ENCODE data around the gene MEF2A. TPM values are rescaled to one million over a fixed set of nuclear protein-coding genes. Genes with fewer than 3 reads are reported as not detected.
A peak's percentile ranks its signal among the peaks of the same experiment; 100 is the strongest.

MEF2A gene
- total and polyA plus RNA-seq, 8 donors: 56.1 to 68.4 (median 63.0) TPM

GRCh38 chr15:99645543-99645935 is 79.8 kb downstream of the MEF2A start:
- Histone ChIP-seq H3K4me1 (no peaks in the 10 kb centered on the region), H3K36me3 (peaks cover 0 to 23% of the 10 kb centered on the region in 2 donors), H3K4me3 (no peak overlapping the region), H3K27me3 (no peaks in the 10 kb centered on the region), H3K27ac (no peak overlapping the region), H3K9me3 (peaks cover 0 to 6% of the 10 kb centered on the region in 2 donors)
- TF ChIP-seq CTCF (IDR thresholded peaks at IDR 0.05): no peak
- ATAC-seq: no peak
- DNase-seq: no peak
- intact Hi-C loops (cut with DNase I): no loop called here

DNA sequence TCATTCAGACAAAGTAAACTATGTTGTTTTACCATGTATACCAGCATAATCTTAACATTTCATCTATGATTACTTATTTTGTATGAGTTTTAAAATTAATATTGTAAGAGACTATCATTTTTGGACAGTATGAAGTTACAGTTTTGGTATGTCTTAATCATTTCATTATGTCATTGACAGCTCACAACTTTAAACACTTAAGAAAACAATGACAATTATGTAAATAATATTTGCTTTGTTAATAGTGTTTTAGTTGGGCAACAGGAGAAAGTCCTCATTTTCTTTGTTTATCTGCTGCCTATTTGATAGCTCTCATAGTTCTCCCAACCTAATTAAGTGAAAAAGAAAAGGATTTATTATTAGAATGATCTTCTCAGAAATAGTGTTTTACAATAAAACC is 80.2 kb downstream of the MEF2A start:
- peaks cover 0 to 6% of the 10 kb centered on the region in 2 donors for H3K9me3 ChIP-seq

DNA sequence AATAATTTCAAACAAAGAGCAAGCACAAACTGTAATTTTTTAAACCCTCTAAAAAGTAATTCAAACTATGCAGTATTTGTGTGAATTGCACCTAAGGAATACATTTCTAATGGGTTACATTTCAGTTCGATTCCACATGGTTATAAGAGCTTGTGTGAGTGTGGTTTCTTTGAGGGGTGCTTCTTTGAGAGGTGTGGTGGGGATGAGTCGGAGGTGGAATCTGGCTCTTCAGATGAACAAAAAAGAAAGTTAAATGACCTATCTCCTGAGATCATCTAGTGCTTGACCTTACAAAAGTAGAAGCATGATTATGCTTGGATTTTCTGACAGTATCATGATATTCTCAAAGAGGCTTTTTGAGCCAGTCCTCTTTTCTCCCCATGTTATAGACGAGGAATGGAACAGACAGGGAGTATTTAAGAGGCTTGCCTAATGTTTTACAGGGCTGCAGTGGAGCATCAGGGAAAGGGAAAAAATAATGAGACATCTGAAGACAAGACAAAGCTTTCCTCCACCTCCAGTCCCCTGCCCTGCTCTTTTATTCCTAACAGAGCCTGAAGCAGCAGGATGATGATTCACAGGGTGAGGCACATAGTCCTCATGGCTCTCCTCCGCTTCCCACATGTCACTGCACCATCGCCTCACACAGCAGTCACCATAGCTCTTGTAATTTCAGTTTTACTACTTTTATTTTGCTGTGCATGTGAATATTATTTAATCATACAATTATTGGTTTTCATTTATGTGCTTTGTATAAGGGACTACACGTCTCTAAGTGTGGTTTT is 85.4 kb downstream of the MEF2A start:
- no peaks in the 10 kb centered on the region for H3K4me1 ChIP-seq
- H3K9me3 ChIP-seq: peaks cover 0 to 5% of the 10 kb centered on the region in 2 donors
- TF ChIP-seq CTCF (IDR thresholded peaks at IDR 0.05): no peak
- peaks cover 0 to 13% of the 10 kb centered on the region in 2 donors for H3K36me3 ChIP-seq
- peak; percentile 42 for ATAC-seq
- no peaks in the 10 kb centered on the region for H3K27me3 ChIP-seq
- no peak overlapping the region for H3K4me3 ChIP-seq
- DNase-seq: no peak
- H3K27ac ChIP-seq: no peak overlapping the region
- intact Hi-C loops (cut with DNase I): no loop called here

More for the DNA sequence above, 80.2 kb downstream of the MEF2A start:
- DNase-seq (no peak), ATAC-seq (no peak)
- TF ChIP-seq CTCF (IDR thresholded peaks at IDR 0.05): no peak
- Histone ChIP-seq H3K27ac (no peak overlapping the region), H3K36me3 (peaks cover 0 to 22% of the 10 kb centered on the region in 2 donors), H3K27me3 (no peaks in the 10 kb centered on the region), H3K4me1 (no peaks in the 10 kb centered on the region), H3K4me3 (no peak overlapping the region)
- intact Hi-C loops (cut with DNase I): no loop called here

DNA sequence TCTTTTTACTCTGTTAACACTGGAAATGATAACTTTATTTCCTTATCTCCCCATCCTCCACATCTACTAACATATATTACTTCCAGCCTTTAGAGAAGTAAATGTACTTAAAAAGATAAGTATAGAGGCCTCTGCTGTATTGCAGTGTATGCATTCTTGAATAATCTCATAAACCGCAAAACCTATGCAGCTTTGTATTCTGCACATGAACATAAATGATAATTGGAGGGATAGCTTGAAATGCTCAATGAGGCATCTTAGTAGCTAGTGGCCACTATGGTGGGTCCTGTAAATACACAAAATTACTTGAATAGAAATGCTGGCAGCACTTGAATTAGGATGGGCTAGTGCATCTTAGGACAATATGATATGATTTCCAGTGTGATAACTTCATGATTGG is 90.4 kb downstream of the MEF2A start:
- no peak overlapping the region for H3K27ac ChIP-seq
- no peaks in the 10 kb centered on the region for H3K9me3 ChIP-seq
- intact Hi-C loops (cut with DNase I): no loop called here
- H3K4me1 ChIP-seq: peaks cover 0 to 10% of the 10 kb centered on the region in 2 donors
- no peaks in the 10 kb centered on the region for H3K27me3 ChIP-seq
- TF ChIP-seq CTCF (IDR thresholded peaks at IDR 0.05): no peak
- H3K4me3 ChIP-seq: no peak overlapping the region
- no peak for ATAC-seq
- peaks cover 0 to 8% of the 10 kb centered on the region in 2 donors for H3K36me3 ChIP-seq
- no peak for DNase-seq

GRCh38 chr15:99657996-99658395 is 92.2 kb downstream of the MEF2A start:
- no peaks in the 10 kb centered on the region for H3K27me3 ChIP-seq
- H3K4me1 ChIP-seq: peaks cover 0 to 10% of the 10 kb centered on the region in 2 donors
- no peak for DNase-seq
- no peak for TF ChIP-seq CTCF (IDR thresholded peaks at IDR 0.05)
- H3K27ac ChIP-seq: no peak overlapping the region
- no peaks in the 10 kb centered on the region for H3K9me3 ChIP-seq
- intact Hi-C loops (cut with DNase I): no loop called here
- no peak for ATAC-seq
- no peak overlapping the region for H3K4me3 ChIP-seq
- peaks cover 0 to 8% of the 10 kb centered on the region in 2 donors for H3K36me3 ChIP-seq
